Gastrocnemius medialis (tissue), 4 donors: ENCODE results near the gene GALK2. TPM values are rescaled to one million over a fixed set of nuclear protein-coding genes. Genes with fewer than 3 reads are reported as not detected.

Source experiments
- ATAC-seq, 2 donors: fragments of 150-250 bp; one replicate each; pipeline ENCODE4 v1.9.1; 2016
- DNase-seq, 2 donors: peaks; one replicate each; pipeline ENCODE4 v3.0.0-alpha.2; 2019
- H3K27ac ChIP-seq, 4 donors: fragments of 200-600 bp; sonication (generic); 1 replicate in 1 of 4; 2 replicates in 3 of 4; pipeline ENCODE4 v1.5.1; 2016 to 2018; ENCODE audit warnings: mild to moderate bottlenecking in 2 of 4, moderate library complexity in 1 of 4
- H3K27me3 ChIP-seq, 3 donors: fragments of 200-600 bp; sonication (generic) in 2 of 3; 1 replicate in 1 of 3; 2 replicates in 2 of 3; pipeline versions ENCODE4 v1.5.1 to v1.6.0; 2016 to 2019; ENCODE audit warnings: mild to moderate bottlenecking in 1 of 3, moderate library complexity in 1 of 3
- H3K36me3 ChIP-seq, 2 donors: fragments of 200-600 bp; sonication (generic) in 1 of 2; one replicate each; pipeline ENCODE4 v1.5.1; 2017 to 2018
- H3K4me1 ChIP-seq, 2 donors: fragments of 200-600 bp; sonication (generic) in 1 of 2; one replicate each; pipeline ENCODE4 v1.5.1; 2016 to 2017; ENCODE audit warnings: mild to moderate bottlenecking in 2 of 2
- H3K4me3 ChIP-seq, 4 donors: fragments of 200-600 bp; sonication (generic) in 3 of 4; 1 replicate in 1 of 4; 2 replicates in 3 of 4; pipeline ENCODE4 v1.5.1; 2016 to 2019; ENCODE audit warnings: mild to moderate bottlenecking in 2 of 4
- H3K9me3 ChIP-seq, 3 donors: fragments of 200-600 bp; sonication (generic) in 2 of 3; 1 replicate in 1 of 3; 2 replicates in 2 of 3; pipeline ENCODE4 v1.5.1; 2016 to 2019
- CTCF ChIP-seq, 5 experiments: fragments of 450-650 bp in 3 of 5; fragments of 200-600 bp in 2 of 5; sonication (generic) in 2 of 5; IDR thresholded peaks in 4 of 5; conservative IDR thresholded peaks in 1 of 5; 1 replicate in 4 of 5; 2 replicates in 1 of 5; pipeline ENCODE4 v1.5.1; 2016 to 2019; ENCODE audit warnings: antibody characterized with exemption in 5 of 5, mild to moderate bottlenecking in 3 of 5, moderate library complexity in 3 of 5
- POLR2A ChIP-seq, 2 donors: fragments of 450-650 bp; IDR thresholded peaks; one replicate each; pipeline ENCODE4 v1.6.1; 2017; ENCODE audit warnings: antibody characterized with exemption in 2 of 2, mild to moderate bottlenecking in 2 of 2, moderate library complexity in 2 of 2
- in situ Hi-C, 4 donors: fragments of 200-750 bp; cut with MboI; loops; one replicate each; pipeline versions ENCODE4 v1.15.0 to v1.8.0; 2017; ENCODE audit warnings: low sequenced_read_pairs in 4 of 4
- intact Hi-C: fragments of 100-400 bp; cut with DNase I; formaldehyde crosslinking; loops from one replicate; pipeline ENCODE4 v1.15.1; 2023; ENCODE audit warnings: low total_unique reads
- total RNA-seq, 4 donors: library from RNA; depleted of rRNA; stranded (reverse); fragments of >200 nt; gene quantifications; one replicate each; pipeline versions ENCODE4 v1.1.0 to v1.2.3, GENCODE V29; 2016

The GALK2 gene
- total RNA-seq, 4 donors from 2014 or later, result 19.1 to 29.5 (median 22.9) TPM

- Histone ChIP-seq H3K4me3 (no peak overlapping the region), H3K4me1 (no peaks in the 10 kb centered on the region), H3K27me3 (no peaks in the 10 kb centered on the region), H3K27ac (no peak overlapping the region), H3K36me3 (peaks cover 3 to 37% of the 10 kb centered on the region in 2 donors), H3K9me3 (no peaks in the 10 kb centered on the region)
- intact Hi-C loops, result no loop called here
- no peak for ATAC-seq
- TF ChIP-seq POLR2A (IDR thresholded peaks at IDR 0.05) (no peak), CTCF (IDR thresholded peaks at IDR 0.05 in 4 of 5, conservative IDR thresholded peaks at IDR 0.05 in 1 of 5) (no peak)
- no peak for DNase-seq
- in situ Hi-C loops, result no loop called here
Measured at GRCh38 chr15:49124371-49124770, 45.7 kb upstream of the GALK2 start.

GRCh38 chr15:49131403-49131802 lies 38.6 kb upstream of the GALK2 start:
- no peak for ATAC-seq
- in situ Hi-C loops, result loop anchor here in 1 of 4 donors (10.0 kb wide), 1 partner anchor 267 kb away; no protein-coding TSS in a partner anchor
- intact Hi-C loops, result no loop called here
- H3K4me3 ChIP-seq, result no peak overlapping the region
- no peak for DNase-seq
- H3K4me1 ChIP-seq, result no peaks in the 10 kb centered on the region
- H3K27me3 ChIP-seq, result no peaks in the 10 kb centered on the region
- no peak for TF ChIP-seq CTCF (IDR thresholded peaks at IDR 0.05 in 4 of 5, conservative IDR thresholded peaks at IDR 0.05 in 1 of 5)
- no peak for TF ChIP-seq POLR2A (IDR thresholded peaks at IDR 0.05)
- H3K36me3 ChIP-seq, result peaks cover 9 to 93% of the 10 kb centered on the region in 2 donors
- no peaks in the 10 kb centered on the region for H3K9me3 ChIP-seq
- H3K27ac ChIP-seq, result no peak overlapping the region

GRCh38 chr15:49134683-49135341 lies 35.2 kb upstream of the GALK2 start:
- in situ Hi-C loops, result loop anchor here in 1 of 4 donors (10.0 kb wide), 1 partner anchor 270 kb away; no protein-coding TSS in a partner anchor
- no peaks in the 10 kb centered on the region for H3K27me3 ChIP-seq
- DNase-seq (no peak), ATAC-seq (no peak)
- no peak overlapping the region for H3K27ac ChIP-seq
- H3K36me3 ChIP-seq, result peaks cover 6 to 90% of the 10 kb centered on the region in 2 donors
- TF ChIP-seq POLR2A (IDR thresholded peaks at IDR 0.05) (no peak), CTCF (IDR thresholded peaks at IDR 0.05 in 4 of 5, conservative IDR thresholded peaks at IDR 0.05 in 1 of 5) (no peak)
- H3K4me3 ChIP-seq, result no peak overlapping the region
- H3K4me1 ChIP-seq, result no peaks in the 10 kb centered on the region
- intact Hi-C loops, result no loop called here
- H3K9me3 ChIP-seq, result no peaks in the 10 kb centered on the region

GRCh38 chr15:49135342-49135857 lies 34.6 kb upstream of the GALK2 start:
- TF ChIP-seq POLR2A (IDR thresholded peaks at IDR 0.05) (no peak), CTCF (IDR thresholded peaks at IDR 0.05 in 4 of 5, conservative IDR thresholded peaks at IDR 0.05 in 1 of 5) (no peak)
- Histone ChIP-seq H3K27ac (no peak overlapping the region), H3K4me3 (no peak overlapping the region), H3K9me3 (no peaks in the 10 kb centered on the region), H3K27me3 (no peaks in the 10 kb centered on the region), H3K4me1 (no peaks in the 10 kb centered on the region), H3K36me3 (peaks cover 6 to 90% of the 10 kb centered on the region in 2 donors)
- intact Hi-C loops (no loop called here), in situ Hi-C loops (loop anchor here in 1 of 4 donors (10.0 kb wide), 1 partner anchor 271 kb away; no protein-coding TSS in a partner anchor)
- no peak for ATAC-seq
- no peak for DNase-seq
